Right lung (tissue), 5 donors: ENCODE data around the gene C22orf15. TPM values are rescaled to one million over a fixed set of nuclear protein-coding genes. Genes with fewer than 3 reads are reported as not detected.

Experiments
- DNase-seq, 2 donors: peaks; one replicate each; pipeline ENCODE4 v3.0.0-alpha.2; 2013
- polyA plus RNA-seq, 5 donors: library from polyadenylated mRNA; unstranded; fragments of 120-200 nt; gene quantifications; one replicate each; pipeline versions ENCODE4 v1.2.1 to v1.2.3, GENCODE V29; 2013; ENCODE audit warnings: inconsistent platforms in 1 of 5, low replicate concordance in 1 of 5; ENCODE audit not compliant: insufficient read length in 5 of 5, insufficient read depth in 1 of 5

Gene C22orf15
- polyA plus RNA-seq, 5 donors: 3.7 to 8.6 (median 7.2) TPM

- no peak for DNase-seq
Observed at GRCh38 chr22:23772649-23773473, 10.1 kb downstream of the C22orf15 start, which contains the start of gene MMP11. MMP11 (plus strand) TSS chr22:23772849; CDS start chr22:23772871, 22 bp downstream.

- no peak for DNase-seq
Observed at GRCh38 chr22:23773483-23774113, 10.8 kb downstream of the C22orf15 start.

GRCh38 chr22:23774114-23774921, 11.5 kb downstream of the C22orf15 start:
- no peak for DNase-seq

- DNase-seq: no peak
Observed at GRCh38 chr22:23774922-23775436, 12.2 kb downstream of the C22orf15 start.

GRCh38 chr22:23775779-23776375, 13.1 kb downstream of the C22orf15 start:
- no peak for DNase-seq

GRCh38 chr22:23777776-23778576, 15.2 kb downstream of the C22orf15 start:
- no peak for DNase-seq

- DNase-seq: no peak
Observed at GRCh38 chr22:23778577-23778900, 15.7 kb downstream of the C22orf15 start.

GRCh38 chr22:23779083-23779482, 16.3 kb downstream of the C22orf15 start:
- DNase-seq: no peak

- no peak for DNase-seq
Observed at GRCh38 chr22:23779731-23780130, 16.9 kb downstream of the C22orf15 start.

GRCh38 chr22:23780146-23780748, 17.5 kb downstream of the C22orf15 start:
- DNase-seq: no peak

GRCh38 chr22:23781065-23781464, 18.3 kb downstream of the C22orf15 start:
- DNase-seq: no peak

- no peak for DNase-seq
Observed at GRCh38 chr22:23781511-23782183, 18.9 kb downstream of the C22orf15 start.

GRCh38 chr22:23782252-23782651, 19.5 kb downstream of the C22orf15 start:
- DNase-seq: no peak

GRCh38 chr22:23782703-23783102, 19.9 kb downstream of the C22orf15 start:
- no peak for DNase-seq

- no peak for DNase-seq
Observed at GRCh38 chr22:23783265-23784150, 20.7 kb downstream of the C22orf15 start.

GRCh38 chr22:23784215-23784732, 21.5 kb downstream of the C22orf15 start:
- no peak for DNase-seq

- no peak for DNase-seq
Observed at GRCh38 chr22:23786261-23786710, 23.5 kb downstream of the C22orf15 start.
